Measurements from ENCODE around the gene C1R.

DNA sequence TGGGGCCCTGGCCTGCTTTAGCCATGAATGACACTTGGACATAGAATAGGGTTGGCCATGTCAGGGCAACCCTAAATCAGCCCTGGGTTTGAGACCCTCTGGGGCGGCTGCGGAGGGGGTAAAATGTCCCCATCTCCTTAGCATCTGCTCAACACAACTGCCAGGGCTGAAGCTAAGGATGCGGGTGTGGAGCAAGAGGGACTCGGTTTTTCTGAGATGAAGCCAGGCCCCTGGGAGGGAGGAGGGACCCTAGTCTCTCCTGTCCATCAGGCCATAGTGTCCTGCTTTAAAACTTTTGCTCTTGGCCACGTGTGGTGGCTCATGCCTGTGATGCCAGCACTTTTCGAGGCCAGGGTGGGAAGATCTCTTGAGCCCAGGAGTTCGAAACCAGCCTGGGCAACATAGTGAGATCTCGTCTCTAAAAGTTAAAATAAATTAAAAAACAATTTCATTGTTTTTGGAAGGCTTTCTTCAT, 778 bp upstream of the C1R start:
- TF ChIP-seq SP4 (IDR thresholded peaks at IDR 0.05; ENCODE audit: low read length) (no peak), POLR2A (IDR thresholded peaks at IDR 0.05; ENCODE audit: control extremely low read depth in 1 of 2, low read depth in 2 of 2, low read length in 2 of 2) (no peak), POLR2AphosphoS5 (IDR thresholded peaks at IDR 0.05; ENCODE audit: low read depth, low read length) (no peak), EZH2 (IDR thresholded peaks at IDR 0.05; ENCODE audit: low read depth, low read length, severe bottlenecking) (no peak), SRF (IDR thresholded peaks at IDR 0.05; ENCODE audit: low read depth, low read length) (no peak), HDAC2 (IDR thresholded peaks at IDR 0.05; ENCODE audit: borderline replicate concordance in 1 of 2, low read depth in 2 of 2, low read length in 2 of 2) (no peak)
- TF ChIP-seq, protein P1, sequence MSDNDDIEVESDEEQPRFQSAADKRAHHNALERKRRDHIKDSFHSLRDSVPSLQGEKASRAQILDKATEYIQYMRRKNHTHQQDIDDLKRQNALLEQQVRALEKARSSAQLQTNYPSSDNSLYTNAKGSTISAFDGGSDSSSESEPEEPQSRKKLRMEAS (IDR thresholded peaks at IDR 0.05), result no peak
- TF ChIP-seq, protein P2, sequence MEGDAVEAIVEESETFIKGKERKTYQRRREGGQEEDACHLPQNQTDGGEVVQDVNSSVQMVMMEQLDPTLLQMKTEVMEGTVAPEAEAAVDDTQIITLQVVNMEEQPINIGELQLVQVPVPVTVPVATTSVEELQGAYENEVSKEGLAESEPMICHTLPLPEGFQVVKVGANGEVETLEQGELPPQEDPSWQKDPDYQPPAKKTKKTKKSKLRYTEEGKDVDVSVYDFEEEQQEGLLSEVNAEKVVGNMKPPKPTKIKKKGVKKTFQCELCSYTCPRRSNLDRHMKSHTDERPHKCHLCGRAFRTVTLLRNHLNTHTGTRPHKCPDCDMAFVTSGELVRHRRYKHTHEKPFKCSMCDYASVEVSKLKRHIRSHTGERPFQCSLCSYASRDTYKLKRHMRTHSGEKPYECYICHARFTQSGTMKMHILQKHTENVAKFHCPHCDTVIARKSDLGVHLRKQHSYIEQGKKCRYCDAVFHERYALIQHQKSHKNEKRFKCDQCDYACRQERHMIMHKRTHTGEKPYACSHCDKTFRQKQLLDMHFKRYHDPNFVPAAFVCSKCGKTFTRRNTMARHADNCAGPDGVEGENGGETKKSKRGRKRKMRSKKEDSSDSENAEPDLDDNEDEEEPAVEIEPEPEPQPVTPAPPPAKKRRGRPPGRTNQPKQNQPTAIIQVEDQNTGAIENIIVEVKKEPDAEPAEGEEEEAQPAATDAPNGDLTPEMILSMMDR (IDR thresholded peaks at IDR 0.05; ENCODE audit: control extremely low read depth in 1 of 3, insufficient read depth in 1 of 3, low read depth in 1 of 3, low read length in 3 of 3), result no peak
